Stimulated activated CD8-positive, alpha-beta memory T cell treated with anti-CD3 and anti-CD28 coated beads, Interleukin-15, amount 100 ng/mL, for 48 hours (primary cell): ENCODE results near the gene PRKG1.
"Not testable (repeated sequence)": the region's sequence is repeated elsewhere in the genome, so short reads cannot be mapped to it uniquely, and the experiment has no call there.

Source experiments
- DNase-seq, 2 donors: peaks; one replicate each; pipeline ENCODE4 v3.0.0-alpha.2; 2020; ENCODE audit warnings: low read depth in 2 of 2

Gene PRKG1

DNA sequence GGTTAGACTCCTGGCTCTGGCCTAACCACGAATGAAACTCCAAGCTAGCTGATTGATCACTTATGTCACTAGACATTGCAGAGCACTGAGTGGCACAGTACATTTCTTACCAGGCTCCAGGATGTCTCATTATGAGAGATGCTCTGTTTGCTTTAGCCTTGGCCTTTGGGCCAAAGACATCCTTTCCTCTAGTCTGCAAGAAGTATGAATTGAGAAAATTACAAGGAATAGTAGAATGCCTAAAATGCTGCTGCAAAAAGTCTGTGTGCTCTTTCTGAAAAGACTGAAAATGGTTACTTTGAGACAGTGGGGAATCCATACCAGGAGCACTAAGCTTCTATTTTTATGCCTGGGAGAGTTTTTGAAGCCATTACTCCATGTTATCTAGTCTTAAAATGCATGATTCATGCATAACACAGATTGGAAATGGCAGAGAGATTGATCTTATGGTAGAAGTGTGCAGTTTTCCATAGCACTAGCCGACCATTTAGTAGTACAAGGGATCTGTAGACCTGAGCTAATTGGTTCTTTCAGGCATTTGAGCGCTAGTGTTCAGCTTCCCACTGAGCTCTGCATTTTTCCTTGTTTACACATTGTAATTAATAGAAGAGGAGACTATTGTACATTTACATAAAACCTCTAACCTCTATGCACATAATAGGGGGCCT is 303.8 kb downstream of the PRKG1 start:
- DNase-seq: no peak

GRCh38 chr10:51382181-51382580 is 307.9 kb downstream of the PRKG1 start:
- DNase-seq: no peak

GRCh38 chr10:51384971-51385370 is 310.7 kb downstream of the PRKG1 start:
- no peak for DNase-seq

DNA sequence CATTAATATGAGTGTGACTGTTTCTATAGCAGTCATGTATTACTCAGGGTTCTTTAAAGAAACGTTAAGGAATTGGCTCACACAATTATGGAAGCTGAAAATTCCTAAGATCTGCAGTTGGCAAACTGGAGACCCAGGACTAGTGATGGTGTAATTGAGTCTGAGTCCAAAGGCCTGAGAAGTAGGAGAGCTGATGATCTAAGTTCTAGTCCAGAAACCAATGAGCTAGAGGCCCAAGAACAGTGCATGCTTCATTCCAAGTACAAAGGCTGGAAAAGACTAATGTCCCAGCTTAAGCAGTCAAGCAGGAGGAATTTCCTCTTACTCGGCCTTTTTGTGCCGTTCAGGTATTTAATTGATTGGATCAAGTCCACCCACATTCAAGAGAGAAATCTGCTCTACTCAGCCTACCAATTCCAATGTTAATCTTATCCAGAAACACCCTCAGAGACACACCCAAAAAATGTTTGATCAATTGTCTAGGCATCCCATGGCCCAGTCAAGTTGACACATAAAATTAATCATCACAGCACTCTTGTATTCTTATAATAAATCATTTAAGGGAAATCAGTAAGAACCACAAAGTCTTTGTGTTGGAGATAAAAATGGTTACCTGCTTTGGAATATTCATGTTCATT is 312.1 kb downstream of the PRKG1 start:
- DNase-seq: no peak

GRCh38 chr10:51389415-51390321 is 315.4 kb downstream of the PRKG1 start:
- DNase-seq: peak in 1 of 2 donors; percentile 3

DNA sequence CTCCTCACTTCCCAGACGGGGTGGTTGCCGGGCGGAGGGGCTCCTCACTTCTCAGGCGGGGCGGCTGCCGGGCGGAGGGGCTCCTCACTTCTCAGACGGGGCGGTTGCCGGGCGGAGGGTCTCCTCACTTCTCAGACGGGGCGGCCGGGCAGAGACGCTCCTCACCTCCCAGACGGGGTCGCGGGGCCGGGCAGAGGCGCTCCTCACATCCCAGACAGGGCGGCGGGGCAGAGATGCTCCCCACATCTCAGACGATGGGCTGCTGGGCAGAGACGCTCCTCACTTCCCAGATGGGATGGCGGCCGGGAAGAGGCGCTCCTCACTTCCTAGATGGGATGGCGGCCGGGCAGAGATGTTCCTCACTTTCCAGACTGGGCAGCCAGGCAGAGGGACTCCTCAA is 318.7 kb downstream of the PRKG1 start:
- not testable (repeated sequence) for DNase-seq

GRCh38 chr10:51394039-51394438 is 319.8 kb downstream of the PRKG1 start:
- DNase-seq: no peak

GRCh38 chr10:51397244-51397643 is 323.0 kb downstream of the PRKG1 start:
- no peak for DNase-seq

DNA sequence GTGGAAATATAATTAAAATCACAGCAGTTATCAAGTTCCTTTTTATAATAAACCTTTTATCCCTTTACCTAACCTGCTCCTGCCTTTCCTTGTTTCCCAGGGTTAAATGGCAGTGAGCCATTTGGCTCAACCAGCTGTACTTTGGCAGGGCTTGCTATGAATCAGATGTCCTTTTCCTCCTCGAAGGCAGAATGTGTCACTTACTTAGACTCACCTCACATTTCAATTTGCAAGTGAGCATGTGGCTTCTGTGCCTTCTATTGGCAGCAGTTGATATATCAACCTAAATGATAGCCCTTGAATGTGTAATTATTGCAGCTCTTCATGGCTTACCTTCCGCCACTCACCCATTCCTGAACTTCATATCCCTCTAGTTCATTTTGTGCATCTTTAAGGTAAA is 323.4 kb downstream of the PRKG1 start:
- DNase-seq: no peak

DNA sequence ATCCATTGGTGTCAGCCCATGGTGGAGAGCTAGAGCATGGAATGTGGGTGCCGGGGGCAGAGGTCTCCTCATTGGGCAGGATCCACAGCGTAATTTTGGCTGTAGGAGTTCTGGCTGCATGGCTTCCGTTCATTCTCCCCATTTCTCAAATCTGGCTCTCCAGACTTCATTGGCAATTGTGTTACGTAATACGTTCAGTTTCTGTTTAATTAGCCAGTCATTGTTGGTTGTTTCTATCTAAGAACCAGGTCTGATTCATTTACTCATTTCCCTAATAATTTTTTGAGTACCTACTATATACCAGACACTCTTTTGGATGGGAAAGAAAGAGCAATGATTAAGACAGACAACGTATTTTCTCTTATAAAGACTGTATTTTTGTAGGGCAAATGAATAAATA is 325.6 kb downstream of the PRKG1 start:
- DNase-seq: no peak

DNA sequence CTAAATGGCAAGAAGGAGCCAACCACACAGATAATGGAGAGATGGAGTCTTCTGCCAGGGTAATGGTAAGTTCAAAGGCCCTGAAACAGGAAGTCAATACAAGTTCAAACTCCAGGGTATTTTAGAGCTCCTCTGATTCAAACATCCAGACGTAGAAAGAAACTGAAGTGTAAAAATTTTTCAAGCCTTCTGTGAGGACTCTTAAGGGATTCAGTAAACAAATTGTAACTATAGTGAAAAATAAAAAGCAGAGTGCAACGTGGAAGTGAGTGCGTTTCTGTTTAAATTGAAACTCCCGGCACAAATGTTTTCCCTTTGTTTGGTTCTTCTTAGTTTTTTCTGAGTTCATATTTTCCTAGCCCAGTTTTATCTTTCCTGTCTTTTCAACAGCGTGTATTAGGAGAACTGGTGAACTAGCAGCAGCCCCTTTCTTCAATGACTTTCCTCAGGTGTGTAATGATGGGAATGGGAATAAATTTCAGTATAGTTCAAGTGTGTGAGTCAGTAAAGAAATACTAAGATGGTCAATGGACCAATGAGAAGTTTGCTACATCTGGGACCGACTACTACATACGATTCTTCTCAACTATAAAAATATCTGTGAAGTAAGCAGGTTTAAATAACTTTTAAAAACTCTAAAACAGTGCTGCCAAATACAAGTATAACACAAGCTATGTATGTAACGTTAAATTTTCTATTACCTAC is 326.3 kb downstream of the PRKG1 start:
- no peak for DNase-seq

- no peak for DNase-seq
Measured at GRCh38 chr10:51403521-51403920, 329.2 kb downstream of the PRKG1 start.

- no peak for DNase-seq
Measured at GRCh38 chr10:51405580-51406351, 331.5 kb downstream of the PRKG1 start.

DNA sequence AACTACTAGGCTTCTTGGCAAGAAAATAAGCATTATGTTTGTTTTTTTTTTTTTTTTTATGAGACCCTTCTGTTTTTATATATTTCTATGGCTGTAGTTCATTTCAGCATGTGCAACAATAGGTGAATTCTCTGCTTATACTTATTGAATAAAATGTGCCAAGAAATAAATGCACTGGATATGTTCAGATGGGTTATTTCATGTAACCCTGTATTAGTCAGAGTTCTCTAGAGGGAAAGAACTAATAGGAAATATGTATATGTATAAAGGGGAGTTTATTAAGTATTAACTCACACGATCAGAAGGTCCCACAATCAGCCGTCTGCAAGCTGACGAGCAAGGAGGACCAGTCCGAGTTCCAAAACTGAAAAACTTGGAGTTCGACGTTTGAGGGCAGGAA is 332.3 kb downstream of the PRKG1 start:
- DNase-seq: no peak

- DNase-seq: no peak
Measured at GRCh38 chr10:51416494-51416893, 342.2 kb downstream of the PRKG1 start.

- no peak for DNase-seq
Measured at GRCh38 chr10:51419196-51420093, 345.2 kb downstream of the PRKG1 start.

- no peak for DNase-seq
Measured at GRCh38 chr10:51421853-51422252, 347.6 kb downstream of the PRKG1 start.

GRCh38 chr10:51422311-51423120 is 348.2 kb downstream of the PRKG1 start:
- no peak for DNase-seq

- no peak for DNase-seq
Measured at GRCh38 chr10:51423121-51423452, 348.8 kb downstream of the PRKG1 start.

- DNase-seq: no peak
Measured at GRCh38 chr10:51425431-51425830, 351.1 kb downstream of the PRKG1 start.
